A549 treated with ZK216348 at 1 μM for 4 hours (cell line): ENCODE data around the gene PRAMEF5. TPM values are rescaled to one million over a fixed set of nuclear protein-coding genes. Genes with fewer than 3 reads are reported as not detected.

Experiments used
- total RNA-seq: library from RNA; stranded (reverse); fragments of 200-300 nt; extraction: Qiagen RNA extraction; gene quantifications from 5 replicates; pipeline ENCODE4 v1.2.3, GENCODE V29; 2022; ENCODE audit warnings: low read depth

PRAMEF5 gene
- not detected in 5 replicates for total RNA-seq

DNA sequence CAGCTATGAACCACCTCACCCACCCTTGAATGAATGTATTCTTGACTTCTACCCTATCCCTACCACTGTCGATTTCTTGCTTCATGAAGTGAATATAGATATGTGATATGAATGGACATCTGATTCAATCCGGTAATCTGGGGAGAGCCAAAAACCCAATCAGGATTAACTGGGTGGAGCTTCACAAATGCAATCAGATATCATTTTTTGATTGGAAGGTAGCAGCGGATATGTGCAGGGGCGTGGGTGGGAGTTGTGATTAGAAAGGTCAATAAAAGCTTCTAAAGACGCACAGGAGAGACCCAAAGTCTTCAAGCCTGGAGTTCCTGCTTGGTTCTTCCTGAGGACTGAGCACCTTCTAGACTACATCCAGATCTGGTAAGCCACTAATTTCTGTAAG, at the start of gene PRAMEF5:
TSS of gene PRAMEF5 (plus strand) at position 301 of the 400 bp plus-strand sequence. CDS start 5,071 bp downstream, outside the sequence.

DNA sequence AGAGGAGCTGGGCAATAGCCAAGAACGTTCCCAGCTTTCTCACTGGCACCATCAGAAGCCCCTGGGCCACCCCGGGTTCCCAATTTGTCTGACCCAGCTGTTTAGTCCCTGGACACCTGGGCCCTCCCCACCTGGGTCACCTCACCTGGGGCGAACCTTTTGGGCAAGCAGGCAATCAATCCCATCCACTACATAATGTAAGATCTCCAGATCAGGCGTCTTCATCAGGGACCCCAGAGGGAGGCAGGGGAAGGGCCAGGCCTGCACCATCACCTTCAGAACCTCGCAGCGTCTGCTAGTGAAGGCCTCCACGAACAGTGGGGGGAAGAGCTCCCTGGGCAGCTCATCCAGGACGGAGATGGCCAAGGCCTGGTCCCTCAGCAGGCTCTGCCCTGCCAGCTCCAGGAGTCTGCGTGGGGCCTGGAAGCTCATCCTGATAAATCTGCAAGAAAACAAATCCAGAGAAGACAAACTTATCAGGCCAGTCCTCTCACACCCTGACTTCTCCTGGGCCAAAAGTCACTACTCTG, 28.3 kb upstream of the PRAMEF5 start, which contains the start of gene PRAMEF18:
TSS of gene PRAMEF18 (minus strand) at position 480 of the 530 bp plus-strand sequence. CDS start at position 432, 48 bp downstream.

DNA sequence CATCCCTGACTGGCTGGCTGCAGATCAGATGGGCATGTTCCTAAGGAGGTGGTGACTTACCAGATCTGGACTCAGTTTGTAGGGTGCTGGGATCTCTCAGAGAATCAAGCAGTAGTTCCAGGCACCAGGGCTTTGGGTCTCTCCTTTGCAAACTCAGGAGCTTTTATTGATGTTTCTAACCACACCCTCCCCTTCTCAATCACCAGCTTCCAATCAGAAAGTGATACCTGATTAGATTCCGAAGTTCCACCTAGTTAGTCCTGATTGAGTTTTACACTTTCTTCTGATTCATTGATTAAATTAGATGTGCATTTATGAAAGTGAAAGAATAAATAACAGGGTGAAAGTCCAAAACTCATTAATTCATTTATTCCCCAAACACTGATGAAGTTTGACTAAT, 31.0 kb downstream of the PRAMEF5 start, which contains the start of gene PRAMEF8:
TSS of gene PRAMEF8 (minus strand) at position 101 of the 400 bp plus-strand sequence. CDS start 1,046 bp downstream, outside the sequence.

DNA sequence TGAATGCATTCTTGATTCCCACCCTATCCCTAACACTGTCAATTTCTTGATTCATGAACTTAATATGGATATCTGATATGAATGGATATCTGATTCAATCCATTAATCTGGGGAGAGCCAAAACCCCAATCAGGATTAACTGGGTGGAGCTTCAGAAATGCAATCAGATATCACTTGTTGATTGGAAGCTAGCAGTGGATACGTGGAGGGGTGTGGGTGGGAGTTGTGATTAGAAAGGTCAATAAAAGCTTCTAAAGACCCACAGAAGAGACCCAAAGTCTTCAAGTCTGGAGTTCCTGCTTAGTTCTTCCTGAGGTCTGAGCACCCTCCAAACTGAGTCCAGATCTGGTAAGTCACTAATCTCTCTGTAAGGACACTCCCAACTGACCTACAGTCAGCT, 49.2 kb downstream of the PRAMEF5 start, which contains the start of gene PRAMEF33:
TSS of gene PRAMEF33 (plus strand) at position 301 of the 400 bp plus-strand sequence. CDS start 2,416 bp downstream, outside the sequence.

Other genes starting within 250 kb of the PRAMEF5 start
- not detected in 5 replicates for gene PRAMEF27, start 197.6 kb upstream of the PRAMEF5 start, total RNA-seq
- not detected in 5 replicates for gene HNRNPCL3, start 193.4 kb upstream of the PRAMEF5 start, total RNA-seq
- gene PRAMEF25, start 183.4 kb upstream of the PRAMEF5 start, total RNA-seq = not detected in 5 replicates
- gene HNRNPCL2, start 137.3 kb upstream of the PRAMEF5 start, total RNA-seq = not detected in 5 replicates
- gene PRAMEF26, start 98.2 kb upstream of the PRAMEF5 start, total RNA-seq = not detected in 5 replicates
- gene HNRNPCL4, start 88.6 kb upstream of the PRAMEF5 start, total RNA-seq = not detected in 5 replicates
- gene PRAMEF9, start 82.3 kb upstream of the PRAMEF5 start, total RNA-seq = not detected in 5 replicates
- gene PRAMEF13, start 52.8 kb upstream of the PRAMEF5 start, total RNA-seq = not detected in 5 replicates
- not detected in 5 replicates for gene PRAMEF18, start 28.0 kb upstream of the PRAMEF5 start, total RNA-seq
- 0.13 TPM in 1 of 5 replicates, not detected in the others for gene PRAMEF8, start 30.9 kb downstream of the PRAMEF5 start, total RNA-seq
- gene PRAMEF33, start 49.3 kb downstream of the PRAMEF5 start, total RNA-seq = not detected in 5 replicates
- not detected in 5 replicates for gene PRAMEF15, start 61.4 kb downstream of the PRAMEF5 start, total RNA-seq
- not detected in 5 replicates for gene PRAMEF14, start 92.9 kb downstream of the PRAMEF5 start, total RNA-seq
- gene PRAMEF19, start 117.7 kb downstream of the PRAMEF5 start, total RNA-seq = not detected in 5 replicates
- not detected in 5 replicates for gene PRAMEF17, start 135.4 kb downstream of the PRAMEF5 start, total RNA-seq
- not detected in 5 replicates for gene PRAMEF20, start 156.3 kb downstream of the PRAMEF5 start, total RNA-seq